Peyer's patch (tissue), 4 donors: ENCODE results near the gene OCA2. TPM values are rescaled to one million over a fixed set of nuclear protein-coding genes. Genes with fewer than 3 reads are reported as not detected.
A peak's percentile ranks its signal among the peaks of the same experiment; 100 is the strongest.

Source experiments
- DNase-seq, 3 donors: peaks; one replicate each; pipeline ENCODE4 v3.0.0-alpha.2; 2017 to 2019
- H3K27ac ChIP-seq, 4 donors: fragments of 200-600 bp; sonication (generic); one replicate each; pipeline ENCODE4 v1.5.1; 2016 to 2019
- H3K27me3 ChIP-seq, 2 donors: fragments of 200-600 bp; sonication (generic); one replicate each; pipeline ENCODE4 v1.5.1; 2019
- H3K36me3 ChIP-seq, 3 donors: fragments of 200-600 bp; sonication (generic); one replicate each; pipeline ENCODE4 v1.5.1; 2016 to 2019
- H3K4me1 ChIP-seq, 4 donors: fragments of 200-600 bp; sonication (generic); one replicate each; pipeline ENCODE4 v1.5.1; 2016 to 2019
- H3K4me3 ChIP-seq, 4 donors: fragments of 200-600 bp; sonication (generic); 1 replicate in 3 of 4; 2 replicates in 1 of 4; pipeline ENCODE4 v1.5.1; 2016 to 2019; ENCODE audit warnings: mild to moderate bottlenecking in 1 of 4
- H3K9me3 ChIP-seq, 4 donors: fragments of 200-600 bp; sonication (generic); one replicate each; pipeline ENCODE4 v1.5.1; 2016 to 2019; ENCODE audit warnings: mild to moderate bottlenecking in 1 of 4
- POLR2A ChIP-seq, 2 donors: fragments of 450-650 bp; IDR thresholded peaks; one replicate each; pipeline ENCODE4 v1.5.1; 2017; ENCODE audit warnings: antibody characterized with exemption in 2 of 2, mild to moderate bottlenecking in 2 of 2, moderate library complexity in 2 of 2
- total RNA-seq, 4 donors: library from RNA; depleted of rRNA; stranded (reverse); fragments of >200 nt; gene quantifications; one replicate each; pipeline ENCODE4 v1.1.0, GENCODE V29; 2016
- TF ChIP-seq, protein P1 (sequence below), 6 experiments: fragments of 450-650 bp in 4 of 6; fragments of 200-600 bp in 2 of 6; sonication (generic) in 1 of 6; IDR thresholded peaks; one replicate each; pipeline ENCODE4 v1.5.1; 2017 to 2019; ENCODE audit warnings: antibody characterized with exemption in 6 of 6, mild to moderate bottlenecking in 3 of 6, moderate library complexity in 1 of 6

OCA2 gene
- total RNA-seq, 4 donors from 2014 or later: 1.4 to 3.0 TPM; not detected in 2

DNA sequence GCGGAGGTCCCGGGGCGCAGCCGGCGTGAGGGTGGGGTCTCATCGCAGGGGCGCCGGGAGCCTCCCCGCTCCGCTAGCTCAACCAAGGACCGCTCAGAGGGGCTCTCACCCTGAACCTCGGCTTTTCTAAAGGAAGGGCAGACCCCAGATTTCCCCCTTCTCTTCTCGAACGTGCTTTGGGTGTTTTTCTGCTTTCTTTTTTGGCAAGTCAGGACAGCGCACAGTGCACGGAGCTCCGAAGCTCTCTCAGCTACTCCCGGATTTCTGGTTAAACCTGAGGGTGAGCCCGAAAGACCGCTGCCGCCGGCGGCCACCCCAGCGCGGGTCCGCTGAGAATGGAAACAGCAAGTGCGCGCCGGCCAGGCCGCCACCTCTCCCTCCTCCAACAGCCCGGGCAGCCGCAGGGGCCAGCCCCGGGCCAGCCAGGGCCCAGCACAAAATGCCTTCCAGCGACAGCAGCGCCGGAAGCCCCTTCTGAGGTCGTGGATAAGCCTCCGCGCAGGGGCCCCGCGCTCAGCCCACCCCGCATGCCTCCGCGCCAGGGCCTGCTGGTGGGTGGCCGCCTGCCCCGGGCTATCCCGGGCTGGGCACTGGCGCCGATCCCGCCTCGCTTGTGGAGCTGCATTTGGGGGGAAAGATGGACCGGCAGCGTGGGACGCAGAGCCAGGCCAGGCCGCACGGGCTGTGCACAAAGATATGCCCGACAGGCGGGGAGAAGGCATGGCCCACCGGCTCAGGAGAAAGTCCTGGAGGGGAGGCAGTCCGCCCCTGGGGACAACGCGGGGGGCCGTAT lies 8.2 kb upstream of the OCA2 start:
- Histone ChIP-seq H3K36me3 (peaks cover 0 to 11% (median 0%) of the 10 kb centered on the region in 3 donors), H3K4me1 (peaks cover 0 to 13% (median 7%) of the 10 kb centered on the region in 4 donors), H3K4me3 (peak overlapping the region; percentile 32 to 53 (median 50)), H3K27ac (peak overlapping the region in 1 of 4 donors; percentile 31), H3K27me3 (peaks cover 0 to 4% of the 10 kb centered on the region in 2 donors), H3K9me3 (no peaks in the 10 kb centered on the region)
- peak in 2 of 3 donors; percentile 12 to 39 for DNase-seq
- TF ChIP-seq POLR2A (IDR thresholded peaks at IDR 0.05): no peak
- TF ChIP-seq, protein P1, sequence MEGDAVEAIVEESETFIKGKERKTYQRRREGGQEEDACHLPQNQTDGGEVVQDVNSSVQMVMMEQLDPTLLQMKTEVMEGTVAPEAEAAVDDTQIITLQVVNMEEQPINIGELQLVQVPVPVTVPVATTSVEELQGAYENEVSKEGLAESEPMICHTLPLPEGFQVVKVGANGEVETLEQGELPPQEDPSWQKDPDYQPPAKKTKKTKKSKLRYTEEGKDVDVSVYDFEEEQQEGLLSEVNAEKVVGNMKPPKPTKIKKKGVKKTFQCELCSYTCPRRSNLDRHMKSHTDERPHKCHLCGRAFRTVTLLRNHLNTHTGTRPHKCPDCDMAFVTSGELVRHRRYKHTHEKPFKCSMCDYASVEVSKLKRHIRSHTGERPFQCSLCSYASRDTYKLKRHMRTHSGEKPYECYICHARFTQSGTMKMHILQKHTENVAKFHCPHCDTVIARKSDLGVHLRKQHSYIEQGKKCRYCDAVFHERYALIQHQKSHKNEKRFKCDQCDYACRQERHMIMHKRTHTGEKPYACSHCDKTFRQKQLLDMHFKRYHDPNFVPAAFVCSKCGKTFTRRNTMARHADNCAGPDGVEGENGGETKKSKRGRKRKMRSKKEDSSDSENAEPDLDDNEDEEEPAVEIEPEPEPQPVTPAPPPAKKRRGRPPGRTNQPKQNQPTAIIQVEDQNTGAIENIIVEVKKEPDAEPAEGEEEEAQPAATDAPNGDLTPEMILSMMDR (IDR thresholded peaks at IDR 0.05): no peak

DNA sequence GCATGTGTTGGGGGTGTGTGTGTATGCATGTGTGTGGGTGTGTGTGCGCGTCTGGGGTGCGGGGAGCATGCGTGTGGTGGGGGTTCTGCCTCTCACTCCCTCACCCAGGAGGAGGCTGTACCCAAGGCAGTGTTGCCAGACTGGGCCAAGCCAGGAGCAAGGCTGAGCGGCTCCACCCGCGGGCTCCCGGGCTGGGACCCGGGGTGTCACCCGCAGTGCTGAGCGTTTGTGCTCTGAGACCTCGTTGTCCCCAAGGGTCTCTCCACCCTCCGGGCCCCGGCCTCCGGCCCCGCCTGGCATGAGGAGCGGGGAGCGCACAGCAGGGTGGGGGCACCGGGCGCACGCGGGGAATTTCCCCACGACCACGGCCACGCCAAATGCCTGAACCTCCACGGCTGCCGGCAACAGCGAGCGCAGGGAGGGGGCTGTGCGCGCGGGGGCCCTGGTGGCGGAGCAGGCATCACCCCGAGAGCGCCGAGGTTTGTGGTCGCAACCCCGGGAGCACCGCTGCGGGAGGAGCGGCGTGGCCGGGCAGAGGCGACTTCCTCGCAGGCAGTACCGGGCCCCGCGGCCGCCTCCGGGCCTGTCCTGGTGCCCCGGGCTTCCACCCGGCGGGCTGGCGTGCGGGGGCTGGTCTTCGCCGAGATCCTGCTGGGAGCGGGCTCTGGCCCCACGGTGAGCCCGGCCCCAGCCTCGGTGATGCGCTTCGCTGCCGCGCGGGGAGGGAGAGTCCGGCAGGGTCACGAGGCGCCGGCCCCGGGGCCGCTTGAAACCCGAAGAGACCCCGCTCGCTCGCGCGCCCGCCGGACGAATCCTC lies 7.4 kb upstream of the OCA2 start:
- Histone ChIP-seq H3K4me3 (peak overlapping the region; percentile 32 to 53 (median 50)), H3K27me3 (peaks cover 0 to 4% of the 10 kb centered on the region in 2 donors)
- DNase-seq: no peak

DNA sequence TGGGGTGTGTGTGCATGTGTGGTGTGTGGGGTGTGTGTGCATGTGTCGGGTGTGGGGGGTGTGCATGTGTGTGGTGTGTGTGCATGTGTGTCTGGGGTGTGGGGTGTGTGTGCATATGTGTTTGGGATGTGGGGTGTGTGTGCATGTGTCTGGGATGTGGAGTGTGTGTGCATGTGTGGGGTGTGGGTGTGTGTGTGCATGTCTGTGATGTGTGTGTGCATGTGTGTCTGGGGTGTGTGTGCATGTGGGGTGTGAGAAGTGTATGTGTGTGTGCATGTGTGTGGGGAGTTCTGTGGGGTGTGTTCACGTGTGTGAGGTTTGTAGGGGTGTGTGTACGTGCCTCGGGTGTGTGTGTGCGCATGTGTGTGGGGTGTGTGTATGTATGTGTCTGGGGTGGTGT lies 6.7 kb upstream of the OCA2 start:
- no peak for TF ChIP-seq POLR2A (IDR thresholded peaks at IDR 0.05)
- TF ChIP-seq, protein P1 (IDR thresholded peaks at IDR 0.05): no peak
- Histone ChIP-seq H3K9me3 (no peaks in the 10 kb centered on the region), H3K36me3 (no peaks in the 10 kb centered on the region), H3K4me1 (peaks cover 0 to 13% (median 7%) of the 10 kb centered on the region in 4 donors), H3K27me3 (peaks cover 0 to 4% of the 10 kb centered on the region in 2 donors), H3K27ac (no peak overlapping the region), H3K4me3 (no peak overlapping the region)
- DNase-seq: no peak

More for the DNA sequence above, 7.4 kb upstream of the OCA2 start:
- H3K36me3 ChIP-seq: peaks cover 0 to 3% (median 0%) of the 10 kb centered on the region in 3 donors
- peak overlapping the region in 1 of 4 donors; percentile 31 for H3K27ac ChIP-seq
- TF ChIP-seq, protein P1 (IDR thresholded peaks at IDR 0.05): no peak
- no peak for TF ChIP-seq POLR2A (IDR thresholded peaks at IDR 0.05)
- H3K9me3 ChIP-seq: no peaks in the 10 kb centered on the region
- H3K4me1 ChIP-seq: peaks cover 0 to 13% (median 7%) of the 10 kb centered on the region in 4 donors

DNA sequence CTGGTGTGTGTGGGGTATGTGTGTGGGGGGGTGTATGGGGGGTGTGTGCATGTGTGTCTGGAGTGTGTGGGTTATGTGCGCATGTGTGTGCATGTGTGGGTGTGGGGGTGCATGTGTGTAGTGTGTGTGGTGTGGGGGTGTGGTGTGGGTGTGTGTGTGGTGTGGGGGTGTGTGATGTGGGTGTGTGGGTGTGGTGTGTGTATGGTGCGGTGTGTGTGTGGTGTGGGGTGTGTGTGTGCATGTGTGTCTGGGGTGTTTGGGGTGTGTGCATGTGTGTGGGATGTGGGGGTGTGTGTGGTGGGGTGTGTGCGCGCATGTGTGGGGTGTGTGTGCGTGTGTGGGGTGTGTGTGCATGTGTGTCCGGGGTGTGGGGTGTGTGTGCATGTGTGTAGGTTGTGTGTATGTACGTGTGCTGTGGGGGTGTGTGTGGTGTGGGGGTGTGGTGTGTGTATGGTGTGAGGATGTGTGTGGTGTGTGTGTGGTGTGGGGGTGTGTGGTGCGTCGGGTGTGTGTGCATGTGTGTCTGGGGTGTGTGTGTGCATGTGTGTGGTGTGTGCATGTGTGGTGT lies 6.2 kb upstream of the OCA2 start:
- DNase-seq: no peak
- H3K27ac ChIP-seq: no peak overlapping the region
- TF ChIP-seq, protein P1 (IDR thresholded peaks at IDR 0.05): no peak
- TF ChIP-seq POLR2A (IDR thresholded peaks at IDR 0.05): no peak
- no peaks in the 10 kb centered on the region for H3K36me3 ChIP-seq
- no peak overlapping the region for H3K4me3 ChIP-seq
- H3K27me3 ChIP-seq: peaks cover 0 to 4% of the 10 kb centered on the region in 2 donors
- peaks cover 0 to 13% (median 7%) of the 10 kb centered on the region in 4 donors for H3K4me1 ChIP-seq
- H3K9me3 ChIP-seq: no peaks in the 10 kb centered on the region

DNA sequence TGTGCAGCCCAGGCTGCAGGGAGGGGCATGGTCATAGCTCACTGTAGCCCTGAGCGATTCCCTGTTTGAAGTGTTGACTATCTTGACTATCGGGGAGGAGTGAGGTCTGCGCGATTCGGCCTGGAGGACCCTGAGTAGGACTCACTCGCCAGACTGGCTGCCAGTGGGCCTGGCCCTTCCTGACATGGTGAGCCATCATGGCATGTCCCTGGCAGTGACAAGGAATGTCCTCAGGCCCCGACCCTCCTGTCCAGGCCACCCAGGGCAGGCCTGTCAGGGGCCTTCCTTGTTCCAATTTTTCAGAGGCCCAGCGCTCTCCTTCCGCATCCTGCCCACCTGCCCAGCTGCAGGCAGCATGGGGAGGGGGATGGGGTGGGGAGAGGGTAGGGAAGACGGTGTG lies 5.2 kb upstream of the OCA2 start:
- H3K4me3 ChIP-seq: no peak overlapping the region
- H3K36me3 ChIP-seq: no peaks in the 10 kb centered on the region
- H3K4me1 ChIP-seq: peaks cover 0 to 13% (median 9%) of the 10 kb centered on the region in 4 donors
- no peak overlapping the region for H3K27ac ChIP-seq
- no peak for DNase-seq
- TF ChIP-seq, protein P1 (IDR thresholded peaks at IDR 0.05): no peak
- TF ChIP-seq POLR2A (IDR thresholded peaks at IDR 0.05): no peak
- H3K9me3 ChIP-seq: peaks cover 0 to 1% (median 0%) of the 10 kb centered on the region in 4 donors
- H3K27me3 ChIP-seq: peaks cover 0 to 4% of the 10 kb centered on the region in 2 donors
